ENCODE measurements around the gene SYN1. TPM values are rescaled to one million over a fixed set of nuclear protein-coding genes. Genes with fewer than 3 reads are reported as not detected.

Gene SYN1
- total and polyA plus RNA-seq, 8 donors, result 0.45 to 1.7 (median 1.5) TPM; not detected in 5

DNA sequence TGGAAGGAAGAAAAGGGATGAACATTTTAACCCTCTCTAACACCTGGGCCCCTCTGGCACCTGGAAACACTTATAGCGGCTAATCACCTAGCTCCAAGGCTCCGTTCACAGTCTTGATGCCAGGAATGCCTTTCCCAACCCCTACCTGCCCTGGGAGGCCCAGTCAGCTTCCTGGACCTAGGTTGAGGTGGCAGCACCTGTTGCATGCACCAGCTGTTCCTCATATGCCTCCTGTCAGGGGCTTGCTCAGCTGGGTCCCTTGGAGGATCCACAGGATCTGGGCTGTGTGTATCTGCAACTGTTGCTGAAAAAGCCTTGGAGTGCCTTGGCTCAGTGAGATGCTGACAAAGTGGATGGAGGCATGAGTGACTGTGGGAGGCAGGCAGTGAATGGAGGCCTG, 5.7 kb upstream of the SYN1 start:
- Histone ChIP-seq H3K36me3 (peaks cover 0 to 6% (median 0%) of the 10 kb centered on the region in 4 donors), H3K9me3 (no peaks in the 10 kb centered on the region), H3K4me3 (no peak overlapping the region), H3K4me1 (peaks cover 0 to 7% (median 5%) of the 10 kb centered on the region in 4 donors), H3K27ac (no peak overlapping the region), H3K27me3 (peaks cover 0 to 12% (median 4%) of the 10 kb centered on the region in 3 donors)
- TF ChIP-seq POLR2AphosphoS5 (IDR thresholded peaks at IDR 0.05), result no peak
- TF ChIP-seq POLR2A (IDR thresholded peaks at IDR 0.05), result no peak
- TF ChIP-seq EP300 (IDR thresholded peaks at IDR 0.05), result no peak
- TF ChIP-seq, protein P1, sequence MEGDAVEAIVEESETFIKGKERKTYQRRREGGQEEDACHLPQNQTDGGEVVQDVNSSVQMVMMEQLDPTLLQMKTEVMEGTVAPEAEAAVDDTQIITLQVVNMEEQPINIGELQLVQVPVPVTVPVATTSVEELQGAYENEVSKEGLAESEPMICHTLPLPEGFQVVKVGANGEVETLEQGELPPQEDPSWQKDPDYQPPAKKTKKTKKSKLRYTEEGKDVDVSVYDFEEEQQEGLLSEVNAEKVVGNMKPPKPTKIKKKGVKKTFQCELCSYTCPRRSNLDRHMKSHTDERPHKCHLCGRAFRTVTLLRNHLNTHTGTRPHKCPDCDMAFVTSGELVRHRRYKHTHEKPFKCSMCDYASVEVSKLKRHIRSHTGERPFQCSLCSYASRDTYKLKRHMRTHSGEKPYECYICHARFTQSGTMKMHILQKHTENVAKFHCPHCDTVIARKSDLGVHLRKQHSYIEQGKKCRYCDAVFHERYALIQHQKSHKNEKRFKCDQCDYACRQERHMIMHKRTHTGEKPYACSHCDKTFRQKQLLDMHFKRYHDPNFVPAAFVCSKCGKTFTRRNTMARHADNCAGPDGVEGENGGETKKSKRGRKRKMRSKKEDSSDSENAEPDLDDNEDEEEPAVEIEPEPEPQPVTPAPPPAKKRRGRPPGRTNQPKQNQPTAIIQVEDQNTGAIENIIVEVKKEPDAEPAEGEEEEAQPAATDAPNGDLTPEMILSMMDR (IDR thresholded peaks at IDR 0.05), result no peak
- intact Hi-C loops (cut with DNase I; ENCODE audit: low total_unique reads), result no loop called here
- no peak for DNase-seq
- WGBS, 5 donors, result 84 to 100% (median 88%) methylated on average over 2 of the region's 2 CpGs

DNA sequence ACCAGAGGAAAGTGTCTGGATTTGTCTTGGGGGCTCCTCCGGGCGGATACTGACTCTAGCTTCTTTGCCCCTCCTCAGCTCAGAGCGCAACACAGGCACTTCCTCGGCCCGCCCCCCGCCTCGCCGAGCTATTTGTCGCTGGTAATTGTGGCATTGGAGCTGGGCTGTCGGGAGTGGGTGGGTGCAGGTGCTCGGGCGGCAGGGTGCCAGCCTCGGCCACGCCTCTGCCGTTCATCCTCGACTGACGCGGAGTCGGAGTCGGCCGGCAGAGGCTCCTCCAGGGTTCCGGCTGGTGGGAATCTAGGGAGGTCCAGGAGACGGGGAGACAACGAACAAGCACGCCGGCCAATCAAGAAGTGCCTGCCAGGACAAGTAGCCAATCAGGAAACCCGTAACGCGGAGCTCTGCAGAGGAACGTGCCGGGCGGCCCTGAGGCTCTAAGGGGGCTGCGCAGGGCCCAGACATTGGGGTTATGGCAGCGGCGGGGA, 3.9 kb upstream of the SYN1 start:
- peak overlapping the region in 3 of 4 donors; percentile 17 to 27 (median 25) for H3K4me3 ChIP-seq
- TF ChIP-seq EP300 (IDR thresholded peaks at IDR 0.05), result no peak
- no peak for TF ChIP-seq POLR2AphosphoS5 (IDR thresholded peaks at IDR 0.05)
- TF ChIP-seq POLR2A (IDR thresholded peaks at IDR 0.05), result no peak
- TF ChIP-seq, protein P1 (IDR thresholded peaks at IDR 0.05), result no peak
- peak in 1 of 2 donors; percentile 88 for DNase-seq
- WGBS, 5 donors, result 0 to 38% (median 9%) methylated on average over 1 to 35 of the region's 35 CpGs
- H3K36me3 ChIP-seq, result peaks cover 0 to 6% (median 0%) of the 10 kb centered on the region in 4 donors
- peaks cover 0 to 14% (median 12%) of the 10 kb centered on the region in 4 donors for H3K4me1 ChIP-seq
- H3K9me3 ChIP-seq, result no peaks in the 10 kb centered on the region
- no peak overlapping the region for H3K27ac ChIP-seq
- intact Hi-C loops (cut with DNase I; ENCODE audit: low total_unique reads), result no loop called here
- peaks cover 0 to 22% (median 9%) of the 10 kb centered on the region in 3 donors for H3K27me3 ChIP-seq

DNA sequence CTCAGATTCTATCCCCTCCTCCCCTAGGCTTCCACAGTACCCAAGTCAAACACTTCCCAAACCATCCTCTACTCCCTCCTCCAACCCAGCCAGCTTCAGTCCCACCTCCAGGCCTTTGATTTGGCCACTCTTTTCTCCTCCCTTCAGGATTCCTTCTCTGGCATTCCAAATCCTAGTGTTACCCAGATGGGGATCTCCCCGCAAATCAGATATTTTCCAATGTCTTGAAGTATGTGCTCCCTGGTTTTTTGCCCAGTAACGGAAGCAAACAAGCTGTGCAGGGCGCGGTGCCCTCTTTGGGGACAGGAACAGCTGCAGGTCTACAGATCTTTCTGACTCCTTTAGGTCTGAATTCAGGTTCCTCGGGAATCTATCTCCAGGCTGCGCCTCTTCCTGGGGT, 2.2 kb upstream of the SYN1 start:
- DNase-seq, result no peak
- Histone ChIP-seq H3K4me1 (peaks cover 0 to 14% (median 12%) of the 10 kb centered on the region in 4 donors), H3K4me3 (no peak overlapping the region), H3K9me3 (no peaks in the 10 kb centered on the region), H3K27me3 (peaks cover 0 to 22% (median 9%) of the 10 kb centered on the region in 3 donors), H3K36me3 (peaks cover 0 to 4% (median 0%) of the 10 kb centered on the region in 4 donors), H3K27ac (no peak overlapping the region)
- TF ChIP-seq POLR2AphosphoS5 (IDR thresholded peaks at IDR 0.05), result no peak
- intact Hi-C loops (cut with DNase I; ENCODE audit: low total_unique reads), result no loop called here
- WGBS, 5 donors, result 70 to 86% (median 75%) methylated on average over 6 of the region's 6 CpGs

DNA sequence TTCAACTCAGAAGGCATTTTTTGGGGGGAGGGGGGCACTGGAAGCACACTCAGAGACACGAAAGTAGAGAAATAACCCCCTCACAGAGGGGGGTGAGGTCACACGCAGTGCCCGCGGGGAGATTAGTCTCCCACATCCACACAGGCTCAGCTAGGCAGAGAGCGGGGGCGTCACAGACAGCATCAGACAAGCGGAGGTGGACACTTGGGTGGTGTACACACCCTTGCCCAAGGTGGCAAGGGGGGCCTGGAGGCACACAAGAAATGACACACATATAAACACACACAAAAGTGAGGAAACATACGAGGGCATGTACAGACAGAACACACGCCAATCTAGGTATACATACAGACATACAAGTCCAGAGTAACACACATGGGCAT, 637 bp upstream of the SYN1 start:
- intact Hi-C loops (cut with DNase I; ENCODE audit: low total_unique reads), result no loop called here
- TF ChIP-seq, protein P1 (IDR thresholded peaks at IDR 0.05), result no peak
- TF ChIP-seq EP300 (IDR thresholded peaks at IDR 0.05) (no peak), POLR2AphosphoS5 (IDR thresholded peaks at IDR 0.05) (no peak), POLR2A (IDR thresholded peaks at IDR 0.05) (no peak)
- Histone ChIP-seq H3K4me1 (peaks cover 0 to 14% (median 12%) of the 10 kb centered on the region in 4 donors), H3K9me3 (no peaks in the 10 kb centered on the region), H3K27ac (no peak overlapping the region), H3K4me3 (no peak overlapping the region), H3K27me3 (peaks cover 0 to 22% (median 12%) of the 10 kb centered on the region in 3 donors), H3K36me3 (no peaks in the 10 kb centered on the region)
- WGBS, 5 donors, result 39 to 62% (median 49%) methylated on average over 7 to 9 of the region's 9 CpGs
- no peak for DNase-seq

DNA sequence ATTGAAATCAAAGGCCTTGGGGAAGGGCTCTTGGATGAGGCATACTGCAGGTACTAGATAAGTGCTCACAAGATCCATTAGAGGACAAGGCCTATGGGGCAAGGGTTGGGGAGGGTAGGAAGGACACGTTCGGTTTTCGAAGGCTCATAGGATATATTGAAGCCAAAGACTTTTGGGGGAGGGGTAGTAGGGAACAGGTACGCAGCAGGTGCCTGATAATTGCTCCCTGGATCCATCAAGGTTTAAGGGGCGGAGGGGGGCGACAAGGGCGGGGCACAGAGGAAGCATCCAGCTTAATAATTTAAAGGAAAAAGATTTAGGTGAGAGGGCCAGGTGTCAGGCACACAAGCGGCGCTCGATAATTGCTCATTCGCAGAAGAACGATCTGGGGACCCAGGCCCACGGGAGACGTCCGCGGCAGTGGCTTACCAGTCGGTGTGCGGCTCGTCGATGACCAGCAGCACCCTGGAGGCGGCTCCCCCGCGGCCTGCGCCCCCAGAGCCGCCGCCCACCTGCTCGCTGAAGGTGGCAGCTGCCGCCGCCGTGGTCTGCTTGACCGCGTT, 653 bp downstream of the SYN1 start:
- no peak for DNase-seq
- peaks cover 0 to 13% (median 11%) of the 10 kb centered on the region in 4 donors for H3K4me1 ChIP-seq
- intact Hi-C loops (cut with DNase I; ENCODE audit: low total_unique reads), result no loop called here
- H3K36me3 ChIP-seq, result no peaks in the 10 kb centered on the region
- no peak overlapping the region for H3K27ac ChIP-seq
- 36 to 68% (median 54%) methylated on average over 11 to 32 of the region's 32 CpGs for WGBS, 5 donors
- peak overlapping the region in 3 of 4 donors; percentile 30 to 43 (median 39) for H3K4me3 ChIP-seq
- H3K9me3 ChIP-seq, result no peaks in the 10 kb centered on the region
- no peak for TF ChIP-seq POLR2AphosphoS5 (IDR thresholded peaks at IDR 0.05)
- TF ChIP-seq, protein P1 (IDR thresholded peaks at IDR 0.05), result no peak
- TF ChIP-seq EP300 (IDR thresholded peaks at IDR 0.05), result no peak
- TF ChIP-seq POLR2A (IDR thresholded peaks at IDR 0.05), result no peak
- peaks cover 0 to 18% (median 13%) of the 10 kb centered on the region in 3 donors for H3K27me3 ChIP-seq
